Activated T-cell treated with anti-CD3 and anti-CD28 coated beads for 48 hours (primary cell): ENCODE results near the gene PJVK.
A peak's percentile ranks its signal among the peaks of the same experiment; 100 is the strongest.
"Not testable (repeated sequence)": the region's sequence is repeated elsewhere in the genome, so short reads cannot be mapped to it uniquely, and the experiment has no call there.

Experiments used
- DNase-seq: peaks from one replicate; pipeline ENCODE4 v3.0.0-alpha.2; 2020; ENCODE audit warnings: low read depth

The PJVK gene

DNA sequence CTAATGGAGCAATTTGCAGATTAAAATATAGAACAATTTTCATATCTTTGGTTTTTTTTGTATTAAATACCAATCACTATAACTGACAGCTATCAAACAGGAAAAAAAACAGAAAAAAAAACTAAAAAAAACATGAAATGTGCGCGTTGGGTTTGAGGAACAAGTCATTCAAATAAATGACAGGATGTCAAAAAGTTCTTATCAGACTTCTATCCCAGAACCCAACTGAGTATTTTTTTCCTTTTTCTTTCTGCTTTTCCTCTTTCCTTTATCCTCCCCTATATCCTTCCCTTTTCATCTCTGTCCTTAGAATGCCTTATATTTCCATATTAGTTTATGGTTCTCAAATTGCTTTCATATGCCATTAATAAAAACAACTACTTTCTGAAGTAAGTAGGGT, 14.5 kb upstream of the PJVK start:
- DNase-seq = no peak

DNA sequence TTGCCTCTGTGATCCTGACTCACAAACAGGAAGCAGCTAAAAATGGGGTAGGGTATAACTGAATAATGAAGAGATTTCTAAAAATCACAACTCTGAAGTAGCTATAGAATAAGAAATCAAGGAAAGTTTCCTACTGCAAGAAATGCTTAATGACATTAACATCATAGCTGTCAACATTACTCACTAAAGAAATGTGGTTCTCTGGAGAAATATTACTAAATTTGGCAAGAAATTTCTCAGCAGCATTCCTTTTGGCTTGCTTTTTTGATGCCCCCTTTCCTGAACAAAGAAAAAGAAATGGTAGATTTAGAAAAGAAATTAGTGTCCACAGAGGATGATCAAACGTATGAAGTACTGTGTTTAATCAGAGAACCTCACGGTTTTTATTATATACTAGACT, 9.8 kb upstream of the PJVK start:
- no peak for DNase-seq

DNA sequence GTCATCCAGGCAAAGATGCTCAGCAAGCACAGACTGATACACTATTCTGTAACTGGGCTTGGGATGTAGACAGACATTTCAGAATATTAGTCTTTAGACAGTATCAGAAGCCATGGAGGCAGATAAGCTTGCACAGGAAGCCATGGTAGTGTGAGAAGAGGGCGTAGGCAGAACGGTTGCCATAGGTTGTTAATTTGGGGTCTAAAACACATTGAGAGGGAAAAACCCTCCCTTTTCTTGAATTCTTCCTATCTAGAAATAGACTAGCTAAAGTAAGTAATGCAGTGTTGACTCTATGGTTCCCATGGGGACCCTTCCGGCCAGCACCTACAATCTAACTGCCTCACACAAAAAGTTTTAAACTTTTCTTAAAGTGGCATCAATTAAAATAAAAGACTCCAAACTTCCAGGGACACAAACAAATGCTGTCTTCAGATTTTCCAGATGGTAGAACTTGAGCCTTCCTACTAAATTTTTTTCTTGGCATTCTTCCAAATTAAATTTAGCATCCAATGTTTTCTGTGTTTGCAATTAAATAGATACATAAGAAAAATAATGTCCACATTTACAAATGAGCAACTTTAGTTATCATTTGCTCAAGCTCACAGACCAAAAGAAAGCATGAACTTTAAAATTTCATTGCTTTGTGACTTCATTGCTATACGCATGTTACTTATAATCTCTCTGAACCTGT, 2.1 kb upstream of the PJVK start:
- DNase-seq = no peak

DNA sequence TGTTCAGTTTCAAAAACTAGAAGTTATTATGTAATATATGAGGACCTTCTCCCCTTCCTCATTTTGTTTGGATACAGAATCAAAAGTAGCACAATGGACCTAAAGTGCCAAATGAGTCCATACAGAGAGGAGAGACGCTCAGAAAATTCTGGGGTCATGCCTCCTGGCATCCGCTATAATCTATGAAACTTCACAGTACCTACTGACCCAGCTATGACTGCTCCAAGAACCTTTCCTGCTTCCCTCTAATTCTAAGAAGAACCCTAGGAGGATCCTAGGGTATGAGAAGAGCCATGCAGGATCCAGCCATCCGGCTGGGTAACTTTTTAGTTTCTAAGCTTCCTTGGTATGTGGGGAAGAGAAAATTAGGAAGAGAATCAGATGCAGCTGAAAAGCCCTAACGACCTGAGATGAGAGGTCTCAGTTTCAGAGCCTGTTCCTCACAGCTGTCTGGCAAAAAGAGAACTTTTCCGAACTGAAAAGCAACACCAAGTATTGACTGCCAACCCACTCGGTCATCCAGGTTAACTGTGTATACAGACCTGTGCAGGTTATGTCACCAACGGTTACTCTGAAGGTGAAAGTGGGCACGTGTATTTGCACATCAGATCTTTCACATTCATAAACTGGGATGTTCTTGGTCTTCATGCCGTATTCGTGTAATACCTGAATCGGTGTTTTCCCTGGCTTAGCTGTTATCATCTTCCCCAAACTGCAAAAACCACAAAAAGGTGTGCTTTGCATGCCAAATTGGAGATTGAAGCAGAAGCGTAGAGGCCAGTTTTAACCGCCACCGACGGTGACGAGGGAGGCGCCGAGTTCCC, 1.3 kb upstream of the PJVK start:
- no peak for DNase-seq

DNA sequence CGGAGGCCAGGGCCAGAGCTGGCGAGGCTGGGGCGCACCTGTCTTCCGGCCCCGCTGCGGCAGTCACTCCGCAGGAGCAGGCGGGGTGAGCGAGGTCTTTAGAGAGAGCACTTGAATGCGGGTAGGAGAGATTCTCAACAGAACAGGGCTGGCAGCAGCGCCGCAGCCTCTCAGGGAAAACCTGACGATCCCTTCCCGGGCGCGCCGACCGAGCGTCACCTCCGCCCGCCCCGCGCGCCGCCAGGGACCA, 729 bp upstream of the PJVK start:
- DNase-seq = no peak

DNA sequence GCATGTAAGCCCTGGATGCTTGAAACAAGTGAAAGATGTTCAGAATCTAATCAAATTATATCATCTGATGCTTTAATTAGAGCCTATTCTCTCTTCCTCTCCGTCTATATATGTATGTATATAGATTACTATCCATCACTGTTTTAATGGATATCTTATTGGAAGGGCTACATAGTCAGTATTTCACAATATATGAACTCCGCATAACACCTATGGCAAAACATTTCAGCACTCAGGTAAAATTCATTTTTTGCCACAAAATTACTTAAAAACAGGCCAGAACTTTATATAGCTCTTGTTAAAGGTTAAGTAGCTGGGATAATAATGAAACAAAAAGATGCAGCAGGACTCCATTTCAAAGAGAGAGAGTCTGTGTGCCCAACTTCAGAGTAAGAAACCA, 1.2 kb downstream of the PJVK start:
- no peak for DNase-seq

DNA sequence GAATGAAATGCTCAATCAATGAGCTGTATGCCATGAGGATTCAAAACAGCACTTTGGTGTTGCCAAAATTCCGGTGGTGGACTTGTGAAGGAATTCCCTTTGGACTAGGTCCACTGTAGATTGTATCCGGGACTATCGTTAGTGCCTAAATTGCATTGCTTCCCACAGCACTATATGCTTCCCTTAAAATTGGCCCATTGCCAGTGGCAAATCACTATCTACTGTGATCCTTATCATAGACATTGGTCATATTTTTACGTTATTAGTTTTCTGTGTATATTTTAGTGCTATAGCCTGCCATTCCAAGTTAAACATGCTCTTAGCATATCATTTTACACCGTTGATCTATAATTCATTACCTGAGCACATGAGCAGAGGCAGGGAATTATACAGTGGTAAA, 1.7 kb downstream of the PJVK start:
- DNase-seq = no peak

DNA sequence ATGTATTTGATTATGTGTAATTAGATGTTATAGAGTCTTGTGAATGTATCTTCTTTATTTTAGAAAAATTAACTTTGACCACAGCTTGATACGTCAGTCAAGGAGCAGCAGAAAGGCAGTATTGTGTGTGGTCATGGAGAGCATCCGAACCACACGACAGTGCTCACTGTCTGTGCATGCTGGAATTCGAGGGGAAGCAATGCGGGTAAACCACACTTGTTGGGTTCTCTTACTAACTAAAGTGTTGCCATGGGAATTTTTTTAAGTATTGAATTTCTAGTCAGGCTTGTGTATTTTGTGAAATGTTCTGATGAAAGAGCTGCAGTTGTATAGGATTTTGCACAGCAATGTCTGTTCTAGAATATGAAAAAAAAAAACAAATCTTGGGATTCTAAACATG, 4.8 kb downstream of the PJVK start:
- DNase-seq = no peak

DNA sequence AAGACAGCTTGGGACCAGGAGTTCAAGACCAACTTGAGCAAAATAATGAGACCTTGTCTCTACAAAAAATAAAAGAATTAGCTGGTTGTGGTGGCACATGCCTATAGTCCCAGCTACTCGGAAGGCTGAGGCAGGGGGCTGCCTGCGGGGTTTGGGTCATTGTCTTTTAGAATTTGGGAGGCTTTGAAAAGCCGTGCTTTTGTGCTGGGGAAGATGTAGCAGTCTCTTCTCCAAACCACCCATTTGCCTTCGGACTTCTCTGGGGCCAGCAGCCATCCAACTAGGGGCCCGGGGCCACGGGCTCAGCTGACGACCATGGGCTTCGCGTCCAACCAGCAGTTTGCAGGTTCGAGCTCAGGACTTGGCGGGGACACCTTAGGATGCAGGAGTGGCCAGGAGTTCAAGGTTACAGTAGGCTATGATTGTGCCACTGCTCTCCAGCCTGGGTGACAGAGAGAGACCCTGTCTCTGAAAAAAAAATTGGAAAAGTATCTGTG, 6.3 kb downstream of the PJVK start:
- no peak for DNase-seq

DNA sequence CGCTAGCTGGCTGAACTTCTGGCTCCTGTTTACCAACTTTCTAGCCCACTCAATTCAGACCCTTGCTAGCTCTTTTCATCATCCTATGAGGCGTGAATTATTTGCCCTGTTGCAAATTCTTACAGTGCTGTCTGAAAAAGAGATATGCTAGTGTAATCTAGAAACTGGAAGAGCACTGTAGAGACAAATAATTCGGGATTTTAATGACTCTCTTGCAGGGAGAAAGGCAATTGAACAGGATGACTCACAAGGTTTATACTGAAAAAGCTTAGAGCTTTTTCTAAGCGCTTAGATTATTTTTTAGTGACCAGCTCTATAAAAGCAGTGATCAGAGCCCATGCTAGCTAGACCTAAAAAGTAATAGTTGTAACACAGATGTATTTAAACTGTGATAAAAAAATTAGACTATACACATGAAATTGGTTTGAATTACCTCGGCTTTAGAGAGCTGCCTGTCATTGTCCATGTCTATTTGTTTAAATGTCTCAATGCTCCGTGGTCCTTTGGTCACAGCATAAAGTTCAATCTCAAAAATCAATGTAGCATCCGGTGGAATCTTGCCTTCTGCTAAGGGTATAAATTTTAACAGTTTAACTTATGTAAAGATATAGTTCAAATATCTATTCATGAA, 18.2 kb downstream of the PJVK start:
- DNase-seq = no peak

DNA sequence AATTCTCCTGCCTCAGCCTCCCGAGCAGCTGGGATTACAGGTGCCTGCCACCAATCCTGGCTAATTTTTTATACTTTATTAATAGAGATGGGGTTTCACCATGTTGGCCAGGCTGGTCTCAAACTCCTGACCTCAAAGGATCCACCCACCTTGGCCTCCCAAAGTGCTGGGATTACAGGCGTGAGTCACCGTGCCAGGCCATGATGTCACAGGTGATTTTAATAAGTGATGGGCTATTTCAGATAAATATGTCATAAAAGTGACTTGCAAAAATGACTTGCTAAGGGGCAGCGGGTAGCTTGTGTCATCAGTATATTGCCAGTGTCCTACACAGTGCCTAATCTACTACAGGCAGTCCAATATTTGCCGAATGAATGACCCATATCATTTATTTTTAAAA, 20.1 kb downstream of the PJVK start:
- DNase-seq = not testable (repeated sequence)

DNA sequence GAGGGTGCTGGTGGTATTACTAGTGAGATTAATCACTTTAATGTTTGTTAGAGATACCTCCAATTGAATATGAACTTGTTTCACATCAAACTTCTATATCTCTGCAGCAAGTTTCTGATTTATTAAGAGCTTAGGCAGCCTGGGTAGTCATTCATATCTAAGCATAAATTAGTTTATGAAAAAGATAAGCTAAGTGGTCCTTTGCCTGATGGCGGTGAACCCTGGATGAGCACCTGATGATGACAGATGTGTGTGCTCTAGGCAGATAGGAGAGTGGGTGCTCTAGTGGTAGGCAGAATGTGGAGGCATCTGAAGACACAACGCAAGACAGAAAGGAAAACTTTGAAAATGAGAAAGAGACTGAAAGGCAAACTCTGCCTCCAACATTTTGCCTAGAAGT, 22.2 kb downstream of the PJVK start:
- DNase-seq = no peak

DNA sequence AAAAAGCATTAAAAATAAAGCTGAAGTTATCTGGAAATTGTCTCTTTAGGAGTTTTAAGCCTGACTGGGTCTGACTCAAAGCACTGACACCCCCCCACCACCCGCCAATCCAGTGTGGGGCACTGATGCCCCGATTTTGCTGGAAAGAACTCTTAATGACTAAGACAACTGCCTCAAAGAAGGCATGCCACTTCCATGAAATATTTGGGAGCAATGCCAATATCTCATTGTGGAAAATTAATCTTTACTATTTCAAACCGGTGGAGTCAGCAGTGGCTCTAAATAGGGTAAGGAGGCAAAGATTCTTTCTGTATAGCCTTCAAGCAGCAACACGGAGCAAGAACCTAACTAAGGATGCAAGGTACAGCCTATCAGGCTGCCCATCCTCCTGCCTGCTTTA, 22.8 kb downstream of the PJVK start:
- no peak for DNase-seq

DNA sequence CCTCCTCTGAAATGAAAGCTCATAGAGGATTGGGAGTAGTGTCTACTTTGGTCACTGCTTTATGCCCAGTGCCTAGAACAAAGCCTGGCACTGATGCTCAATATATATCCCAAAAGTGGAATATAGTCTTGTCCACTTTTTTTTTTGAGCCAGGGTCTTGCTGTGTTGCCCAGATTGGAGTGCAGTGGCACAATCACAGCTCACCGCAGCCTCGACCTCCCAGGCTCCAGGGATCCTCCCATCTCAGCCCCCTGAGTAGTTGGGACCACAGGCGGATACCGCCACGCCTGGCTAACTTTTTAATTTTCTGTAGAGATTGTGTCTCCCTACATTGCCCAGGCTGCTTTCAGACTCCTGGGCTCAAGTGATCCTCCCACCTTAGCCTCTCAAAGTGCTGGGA, 23.4 kb downstream of the PJVK start:
- DNase-seq = no peak

DNA sequence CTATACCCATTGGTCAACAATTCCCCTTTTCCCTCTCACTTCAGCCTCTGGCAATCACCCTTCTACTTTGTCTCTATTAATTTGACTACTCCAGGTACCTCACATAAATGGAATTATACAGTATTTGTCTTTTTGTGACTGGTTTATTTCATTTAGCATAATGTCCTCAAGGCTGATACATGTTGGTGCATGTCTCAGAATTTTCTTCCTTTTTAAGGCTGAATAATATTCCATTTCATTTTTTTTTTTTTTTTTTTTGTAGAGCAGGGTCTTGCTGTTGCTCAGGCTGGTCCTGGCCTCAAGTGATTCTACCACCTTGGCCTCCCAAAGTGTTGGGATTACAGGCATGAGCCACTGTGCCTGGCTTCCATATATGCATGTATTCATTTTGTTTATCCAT, 25.3 kb downstream of the PJVK start:
- no peak for DNase-seq

DNA sequence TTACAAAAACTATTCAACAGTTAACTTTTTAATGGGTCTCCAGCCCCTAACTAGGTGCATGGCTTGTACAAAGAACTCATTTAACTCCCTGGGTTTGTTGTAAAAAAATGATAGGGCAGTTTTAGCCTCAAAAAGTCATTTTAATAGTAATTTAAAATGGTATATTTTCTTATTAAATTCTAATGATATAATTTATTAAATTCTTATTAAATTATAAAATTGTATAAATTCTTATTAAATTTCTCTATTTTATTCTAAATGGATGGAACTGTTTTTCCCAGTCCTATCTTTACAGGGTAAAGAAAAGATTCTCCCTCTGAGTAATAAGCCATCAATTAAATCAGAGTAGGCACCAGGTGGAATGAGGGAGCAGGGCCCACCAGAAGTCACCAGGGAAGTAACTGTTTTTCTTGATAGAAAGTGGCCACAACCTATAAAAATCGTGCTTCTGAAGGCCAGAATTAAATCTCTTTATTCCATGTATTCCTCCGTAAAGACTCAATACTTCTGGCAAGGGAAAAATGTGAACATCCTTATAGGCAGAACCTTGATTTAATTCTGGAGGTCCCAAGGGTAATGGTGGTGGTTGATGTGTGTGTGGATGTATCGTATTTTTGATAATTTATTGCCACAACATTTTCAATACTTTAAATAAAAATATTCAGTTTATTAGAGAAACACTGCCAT, 26.4 kb downstream of the PJVK start:
- no peak for DNase-seq

DNA sequence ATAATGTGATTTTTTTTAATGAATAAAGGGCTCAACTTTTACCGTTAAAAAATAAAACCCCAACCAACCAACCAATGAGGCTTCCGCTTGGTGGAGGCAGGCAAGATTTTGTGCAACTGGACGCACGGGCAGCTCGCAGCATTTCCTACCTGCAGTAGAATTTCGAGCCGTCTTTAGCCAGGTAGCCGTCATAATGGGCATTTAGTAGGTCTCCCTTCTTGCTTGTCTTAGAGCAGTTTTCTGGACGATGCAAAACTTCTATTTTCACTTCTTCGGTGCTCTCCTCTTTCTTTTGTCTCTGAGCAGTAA, 26.9 kb downstream of the PJVK start:
- DNase-seq = no peak

DNA sequence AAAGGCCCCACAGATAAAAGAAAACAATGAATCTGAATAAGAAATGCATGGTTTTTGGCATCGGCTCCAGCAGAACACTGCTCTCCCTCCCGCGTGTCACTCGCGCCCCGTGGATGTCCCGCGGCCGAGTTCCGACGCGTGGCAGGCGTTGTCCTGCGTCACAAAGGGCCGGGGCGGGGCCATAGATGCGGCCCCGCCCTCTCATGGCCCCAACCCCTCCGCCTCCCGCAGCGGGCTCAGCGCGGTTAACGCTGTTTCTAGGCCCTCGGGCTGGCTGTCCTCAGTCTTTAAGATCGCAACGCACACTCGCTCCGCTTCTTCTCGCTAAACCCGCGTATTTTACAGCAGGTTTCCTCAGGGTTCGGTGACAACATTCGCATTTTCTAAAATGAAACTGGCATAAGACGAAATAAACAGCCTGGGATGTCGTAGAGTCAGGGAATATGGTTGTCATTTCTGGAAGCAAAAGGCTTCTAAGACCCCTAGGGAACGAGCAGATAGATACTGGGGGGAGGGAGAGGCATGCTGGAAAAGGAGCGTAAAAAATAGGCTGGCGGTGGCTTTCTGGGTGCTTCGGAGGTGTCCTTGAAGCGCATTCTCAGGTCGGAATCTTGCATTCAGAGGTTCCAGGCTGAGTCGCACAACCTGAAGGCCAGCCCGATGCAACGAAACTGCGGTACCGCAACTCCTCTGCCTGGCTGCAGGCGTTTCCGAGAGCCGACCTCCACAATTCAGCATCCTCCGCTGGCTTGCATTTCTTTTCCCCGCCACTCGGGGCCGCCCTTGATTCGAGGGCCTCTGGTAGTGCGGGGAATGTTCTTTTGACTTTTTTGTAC, 27.5 kb downstream of the PJVK start, which contains the start of gene FKBP7:
Gene FKBP7, minus strand, starts transcription at position 162 of the 836 bp plus-strand sequence. Its CDS starts 101 bp downstream, at position 61.
- DNase-seq = peak; percentile 75

DNA sequence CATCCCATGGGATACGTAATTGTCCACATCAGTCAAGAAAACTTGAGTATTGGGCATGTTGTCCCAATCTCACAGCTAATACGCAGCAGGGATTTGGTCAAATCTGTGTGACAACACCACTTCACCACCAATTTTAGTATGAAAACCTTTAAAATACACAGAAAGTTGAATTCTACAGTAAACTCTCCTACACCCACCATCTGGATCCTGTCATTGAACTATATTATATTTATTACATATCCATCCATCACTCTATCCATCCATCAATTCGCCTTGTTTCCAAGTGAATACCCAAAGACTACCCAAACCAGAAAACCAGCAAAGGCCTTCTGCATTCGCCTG, 28.1 kb downstream of the PJVK start:
- no peak for DNase-seq

DNA sequence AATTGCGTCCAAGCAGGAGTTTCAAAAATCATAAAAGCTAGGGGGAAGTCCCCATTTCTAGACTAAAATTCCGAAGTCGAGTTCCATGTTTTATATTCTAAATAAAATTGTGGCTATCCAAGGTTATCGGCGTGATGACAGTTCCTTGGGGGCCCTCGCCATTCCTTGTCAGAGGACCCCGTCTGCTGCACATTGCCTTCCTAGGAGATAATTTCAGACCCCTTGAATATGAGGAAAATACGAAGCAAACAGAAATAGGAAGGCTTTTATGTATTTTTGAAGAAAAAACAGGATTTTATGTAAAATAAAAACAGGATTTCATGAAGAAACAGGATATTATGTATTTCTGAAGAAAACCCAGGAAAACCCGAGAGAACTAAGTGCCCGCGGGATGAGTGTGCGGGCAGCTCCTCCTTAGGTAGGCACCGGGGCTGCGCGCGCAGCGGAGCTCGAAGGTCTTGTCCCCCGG, 28.6 kb downstream of the PJVK start:
- DNase-seq = no peak

DNA sequence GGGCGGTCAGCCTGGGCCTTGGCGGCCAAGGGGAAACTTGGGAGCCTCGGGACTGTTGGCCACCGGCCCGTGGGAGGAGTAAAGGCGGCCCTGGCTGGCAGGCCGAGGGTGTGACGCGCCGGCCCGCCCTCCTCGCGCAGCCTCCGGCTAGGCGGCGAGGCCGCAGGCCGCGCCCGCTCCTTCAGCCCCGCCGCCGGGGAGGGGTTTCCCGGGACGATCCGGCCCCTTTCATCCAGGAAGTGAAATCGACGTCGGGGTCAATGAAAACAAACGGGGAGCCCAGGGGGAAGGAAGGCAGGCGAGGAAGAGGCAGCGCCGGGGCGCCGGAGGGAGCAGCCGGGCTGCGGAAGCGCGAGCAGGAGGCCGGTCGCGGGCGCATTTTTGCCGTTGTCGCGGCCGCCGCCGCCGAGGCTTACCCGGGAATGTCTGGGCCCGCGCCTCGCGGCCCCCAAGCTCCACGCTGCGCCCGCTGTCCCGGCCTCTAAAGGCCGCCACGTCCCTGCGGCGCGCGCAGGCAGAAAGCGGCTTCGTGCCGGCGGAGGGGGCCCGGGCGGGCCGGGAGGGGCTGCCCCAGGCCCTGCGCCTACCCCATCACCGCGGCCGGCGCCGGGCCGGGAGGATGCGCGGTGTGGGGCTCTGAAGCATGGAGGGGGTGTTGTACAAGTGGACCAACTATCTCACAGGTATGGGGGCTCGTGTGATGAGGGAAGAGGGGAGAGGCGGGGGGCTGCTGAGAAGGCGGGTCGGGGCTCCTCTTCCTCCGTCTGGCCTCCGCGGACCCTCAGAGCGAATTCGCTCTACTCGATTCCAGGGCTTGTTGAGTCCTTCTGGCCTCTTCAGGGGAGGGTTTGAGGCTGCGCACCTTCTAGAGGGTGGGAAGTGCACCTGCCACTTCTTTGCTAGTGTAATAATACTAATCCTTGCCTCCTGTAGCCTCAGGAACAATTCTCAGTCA, 29.3 kb downstream of the PJVK start, which contains the start of gene PLEKHA3:
Gene PLEKHA3, plus strand, starts transcription at position 231 of the 955 bp plus-strand sequence. Its CDS starts 413 bp downstream, at position 644.
- peak; percentile 77 for DNase-seq
